GM12864 (cell line): ENCODE measurements around the gene EGFR.

Experiments used
- DNase-seq: peaks from one replicate; pipeline ENCODE4 v3.0.0-alpha.2; 2011; ENCODE audit warnings: low read depth
- H3K4me3 ChIP-seq: 2 replicates; pipeline ENCODE4 v1.5.1; 2011; ENCODE audit warnings: mild to moderate bottlenecking, low read depth, low read length, control low read depth
- CTCF ChIP-seq: IDR thresholded peaks from 2 replicates; pipeline ENCODE4 v1.5.1; 2011; ENCODE audit warnings: low read depth, mild to moderate bottlenecking, moderate library complexity, low read length, control low read depth, inconsistent platforms; ENCODE audit errors: missing control alignments

The EGFR gene

DNA sequence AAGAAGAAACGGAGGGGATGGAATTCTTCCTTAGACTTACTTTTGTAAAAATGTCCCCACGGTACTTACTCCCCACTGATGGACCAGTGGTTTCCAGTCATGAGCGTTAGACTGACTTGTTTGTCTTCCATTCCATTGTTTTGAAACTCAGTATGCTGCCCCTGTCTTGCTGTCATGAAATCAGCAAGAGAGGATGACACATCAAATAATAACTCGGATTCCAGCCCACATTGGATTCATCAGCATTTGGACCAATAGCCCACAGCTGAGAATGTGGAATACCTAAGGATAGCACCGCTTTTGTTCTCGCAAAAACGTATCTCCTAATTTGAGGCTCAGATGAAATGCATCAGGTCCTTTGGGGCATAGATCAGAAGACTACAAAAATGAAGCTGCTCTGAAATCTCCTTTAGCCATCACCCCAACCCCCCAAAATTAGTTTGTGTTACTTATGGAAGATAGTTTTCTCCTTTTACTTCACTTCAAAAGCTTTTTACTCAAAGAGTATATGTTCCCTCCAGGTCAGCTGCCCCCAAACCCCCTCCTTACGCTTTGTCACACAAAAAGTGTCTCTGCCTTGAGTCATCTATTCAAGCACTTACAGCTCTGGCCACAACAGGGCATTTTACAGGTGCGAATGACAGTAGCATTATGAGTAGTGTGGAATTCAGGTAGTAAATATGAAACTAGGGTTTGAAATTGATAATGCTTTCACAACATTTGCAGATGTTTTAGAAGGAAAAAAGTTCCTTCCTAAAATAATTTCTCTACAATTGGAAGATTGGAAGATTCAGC is 187.6 kb downstream of the EGFR start:
- no peak for DNase-seq

GRCh38 chr7:55207436-55208125 is 188.8 kb downstream of the EGFR start:
- TF ChIP-seq CTCF: no peak
- DNase-seq: no peak
- no peak overlapping the region for H3K4me3 ChIP-seq

More for the DNA sequence above, 187.6 kb downstream of the EGFR start:
- TF ChIP-seq CTCF: no peak
- H3K4me3 ChIP-seq: no peak overlapping the region

- H3K4me3 ChIP-seq: no peak overlapping the region
- no peak for DNase-seq
- TF ChIP-seq CTCF: no peak
These were observed 190.5 kb downstream of the EGFR start for GRCh38 chr7:55209366-55209765.

DNA sequence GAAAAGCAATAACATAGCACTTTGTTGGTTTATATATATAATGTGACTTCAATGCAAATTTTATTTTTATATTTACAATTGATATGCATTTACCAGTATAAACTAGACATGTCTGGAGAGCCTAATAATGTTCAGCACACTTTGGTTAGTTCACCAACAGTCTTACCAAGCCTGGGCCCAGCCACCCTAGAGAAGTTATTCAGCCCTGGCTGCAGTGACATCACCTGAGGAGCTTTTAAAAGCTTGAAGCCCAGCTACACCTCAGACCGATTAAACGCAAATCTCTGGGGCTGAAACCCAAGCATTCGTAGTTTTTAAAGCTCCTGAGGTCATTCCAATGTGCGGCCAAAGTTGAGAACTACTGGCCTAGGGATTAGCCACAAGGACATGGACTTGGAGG is 191.4 kb downstream of the EGFR start:
- no peak for TF ChIP-seq CTCF
- no peak for DNase-seq
- H3K4me3 ChIP-seq: no peak overlapping the region

DNA sequence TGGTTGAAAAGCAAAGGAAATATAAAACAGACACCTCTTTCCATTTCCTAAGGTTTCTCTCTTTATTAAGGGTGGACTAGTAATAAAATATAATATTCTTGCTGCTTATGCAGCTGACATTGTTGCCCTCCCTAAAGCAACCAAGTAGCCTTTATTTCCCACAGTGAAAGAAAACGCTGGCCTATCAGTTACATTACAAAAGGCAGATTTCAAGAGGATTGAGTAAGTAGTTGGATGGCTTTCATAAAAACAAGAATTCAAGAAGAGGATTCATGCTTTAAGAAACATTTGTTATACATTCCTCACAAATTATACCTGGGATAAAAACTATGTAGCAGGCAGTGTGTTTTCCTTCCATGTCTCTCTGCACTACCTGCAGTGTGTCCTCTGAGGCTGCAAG is 191.9 kb downstream of the EGFR start:
- no peak for TF ChIP-seq CTCF
- no peak overlapping the region for H3K4me3 ChIP-seq
- DNase-seq: no peak

GRCh38 chr7:55211726-55212125 is 192.9 kb downstream of the EGFR start:
- H3K4me3 ChIP-seq: no peak overlapping the region
- DNase-seq: no peak
- TF ChIP-seq CTCF: no peak
